ELF-1 (cell line): Measurements from ENCODE around the gene GPR55.
"Not testable (repeated sequence)": the region's sequence is repeated elsewhere in the genome, so short reads cannot be mapped to it uniquely, and the experiment has no call there.

Experiments used
- DNase-seq: peaks from one replicate; pipeline ENCODE4 v3.0.0-alpha.2; 2016; ENCODE audit warnings: low read depth, low spot score

GPR55 gene

GRCh38 chr2:230951396-230951795 lies 26.4 kb upstream of the GPR55 start:
- no peak for DNase-seq

GRCh38 chr2:230950874-230951339 lies 25.9 kb upstream of the GPR55 start:
- no peak for DNase-seq

- no peak for DNase-seq
Observed at GRCh38 chr2:230949966-230950873, 25.2 kb upstream of the GPR55 start.

GRCh38 chr2:230947908-230948365 lies 22.9 kb upstream of the GPR55 start:
- no peak for DNase-seq

- no peak for DNase-seq
Observed at GRCh38 chr2:230947235-230947576, 22.2 kb upstream of the GPR55 start.

- DNase-seq, result no peak
Observed at GRCh38 chr2:230946429-230947234, 21.6 kb upstream of the GPR55 start.

GRCh38 chr2:230944757-230945372 lies 19.8 kb upstream of the GPR55 start:
- no peak for DNase-seq

GRCh38 chr2:230944123-230944653 lies 19.1 kb upstream of the GPR55 start:
- no peak for DNase-seq

- no peak for DNase-seq
Observed at GRCh38 chr2:230942920-230943896, 18.2 kb upstream of the GPR55 start.

- no peak for DNase-seq
Observed at GRCh38 chr2:230942371-230942770, 17.3 kb upstream of the GPR55 start.

GRCh38 chr2:230941202-230942180 lies 16.4 kb upstream of the GPR55 start:
- DNase-seq, result no peak

GRCh38 chr2:230940471-230940815 lies 15.4 kb upstream of the GPR55 start:
- no peak for DNase-seq

GRCh38 chr2:230939691-230940470 lies 14.8 kb upstream of the GPR55 start:
- DNase-seq, result no peak

GRCh38 chr2:230939066-230939591 lies 14.1 kb upstream of the GPR55 start:
- DNase-seq, result no peak

- no peak for DNase-seq
Observed at GRCh38 chr2:230938516-230939065, 13.5 kb upstream of the GPR55 start.

- no peak for DNase-seq
Observed at GRCh38 chr2:230938098-230938497, 13.1 kb upstream of the GPR55 start.

- no peak for DNase-seq
Observed at GRCh38 chr2:230937362-230937761, 12.3 kb upstream of the GPR55 start.

- DNase-seq, result not testable (repeated sequence)
Observed at GRCh38 chr2:230936243-230936642, 11.2 kb upstream of the GPR55 start.
